DOHH2 (cell line): ENCODE data around the gene PEMT.

Experiments used
- H3F3A ChIP-seq: fragments of 200-600 bp; sonication (generic), shearing (Covaris generic); 2 replicates; pipeline ENCODE4 v1.6.0; 2016; ENCODE audit warnings: antibody characterized with exemption, mild to moderate bottlenecking; ENCODE audit not compliant: control insufficient read depth, insufficient read depth
- H3K27ac ChIP-seq: fragments of 200-600 bp; sonication (generic); 2 replicates; pipeline ENCODE4 v1.5.1; 2014; ENCODE audit warnings: low read depth, mild to moderate bottlenecking, low read length, moderate library complexity
- H3K27me3 ChIP-seq: fragments of 200-600 bp; sonication (generic); 2 replicates; pipeline ENCODE4 v1.6.1; 2014; ENCODE audit warnings: mild to moderate bottlenecking, low read length, mixed read lengths; ENCODE audit not compliant: control insufficient read depth
- H3K36me3 ChIP-seq: fragments of 200-600 bp; sonication (generic); 2 replicates; pipeline ENCODE4 v1.6.1; 2014; ENCODE audit warnings: mild to moderate bottlenecking, low read length, moderate library complexity, mixed read lengths; ENCODE audit not compliant: control insufficient read depth
- H3K4me1 ChIP-seq: fragments of 200-600 bp; sonication (generic); 2 replicates; pipeline ENCODE4 v1.6.1; 2014; ENCODE audit warnings: mild to moderate bottlenecking, low read length, mixed read lengths; ENCODE audit not compliant: control insufficient read depth
- H3K4me2 ChIP-seq: fragments of 200-600 bp; sonication (generic); 2 replicates; pipeline ENCODE4 v1.6.0; 2014; ENCODE audit warnings: mild to moderate bottlenecking, low read length, moderate library complexity
- H3K4me3 ChIP-seq: fragments of 200-600 bp; sonication (generic); 2 replicates; pipeline ENCODE4 v1.5.1; 2014; ENCODE audit warnings: mild to moderate bottlenecking, low read length, mixed read lengths
- H3K79me2 ChIP-seq: fragments of 200-600 bp; sonication (generic); 2 replicates; pipeline ENCODE4 v1.6.1; 2014; ENCODE audit warnings: mild to moderate bottlenecking, low read length, mixed read lengths; ENCODE audit not compliant: control insufficient read depth
- H3K9me2 ChIP-seq: fragments of 200-600 bp; sonication (generic); replicated peaks from 2 replicates; pipeline ENCODE4 v1.6.1; 2014; ENCODE audit warnings: mild to moderate bottlenecking, low read length, mixed read lengths; ENCODE audit not compliant: control insufficient read depth
- H3K9me3 ChIP-seq: fragments of 200-600 bp; sonication (generic); 2 replicates; pipeline ENCODE4 v1.6.1; 2014; ENCODE audit warnings: antibody characterized with exemption, low read length, mixed read lengths; ENCODE audit not compliant: control insufficient read depth, insufficient read depth
- H4K20me1 ChIP-seq: fragments of 200-600 bp; sonication (generic); 2 replicates; pipeline ENCODE4 v1.6.0; 2014; ENCODE audit warnings: low read depth, mild to moderate bottlenecking, antibody characterized with exemption, low read length, moderate library complexity; ENCODE audit not compliant: control insufficient read depth, insufficient read depth
- EZH2phosphoT487 ChIP-seq: fragments of 200-600 bp; sonication (generic); IDR thresholded peaks from 2 replicates; pipeline ENCODE4 v1.6.1; 2017; ENCODE audit warnings: borderline replicate concordance, mild to moderate bottlenecking, antibody characterized with exemption, low read length, moderate library complexity, mixed read lengths
- TF ChIP-seq, protein P1 (sequence below): fragments of 200-600 bp; sonication (generic); IDR thresholded peaks from one replicate; pipeline ENCODE4 v1.5.1; 2014; ENCODE audit warnings: antibody characterized with exemption, mild to moderate bottlenecking, low read depth, low read length; ENCODE audit not compliant: poor library complexity, severe bottlenecking

PEMT gene

GRCh38 chr17:17556671-17557070 lies 34.8 kb downstream of the PEMT start:
- no peaks in the 10 kb centered on the region for H3K9me3 ChIP-seq
- no peaks in the 10 kb centered on the region for H3K36me3 ChIP-seq
- H3K4me2 ChIP-seq, result no peak overlapping the region
- H3K79me2 ChIP-seq, result no peaks in the 10 kb centered on the region
- no peaks in the 10 kb centered on the region for H4K20me1 ChIP-seq
- H3K27ac ChIP-seq, result no peak overlapping the region
- no peaks in the 10 kb centered on the region for H3K27me3 ChIP-seq
- no peak for TF ChIP-seq EZH2phosphoT487
- TF ChIP-seq, protein P1, sequence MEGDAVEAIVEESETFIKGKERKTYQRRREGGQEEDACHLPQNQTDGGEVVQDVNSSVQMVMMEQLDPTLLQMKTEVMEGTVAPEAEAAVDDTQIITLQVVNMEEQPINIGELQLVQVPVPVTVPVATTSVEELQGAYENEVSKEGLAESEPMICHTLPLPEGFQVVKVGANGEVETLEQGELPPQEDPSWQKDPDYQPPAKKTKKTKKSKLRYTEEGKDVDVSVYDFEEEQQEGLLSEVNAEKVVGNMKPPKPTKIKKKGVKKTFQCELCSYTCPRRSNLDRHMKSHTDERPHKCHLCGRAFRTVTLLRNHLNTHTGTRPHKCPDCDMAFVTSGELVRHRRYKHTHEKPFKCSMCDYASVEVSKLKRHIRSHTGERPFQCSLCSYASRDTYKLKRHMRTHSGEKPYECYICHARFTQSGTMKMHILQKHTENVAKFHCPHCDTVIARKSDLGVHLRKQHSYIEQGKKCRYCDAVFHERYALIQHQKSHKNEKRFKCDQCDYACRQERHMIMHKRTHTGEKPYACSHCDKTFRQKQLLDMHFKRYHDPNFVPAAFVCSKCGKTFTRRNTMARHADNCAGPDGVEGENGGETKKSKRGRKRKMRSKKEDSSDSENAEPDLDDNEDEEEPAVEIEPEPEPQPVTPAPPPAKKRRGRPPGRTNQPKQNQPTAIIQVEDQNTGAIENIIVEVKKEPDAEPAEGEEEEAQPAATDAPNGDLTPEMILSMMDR, result no peak
- no peaks in the 10 kb centered on the region for H3K9me2 ChIP-seq
- H3K4me3 ChIP-seq, result no peak overlapping the region
- no peaks in the 10 kb centered on the region for H3F3A ChIP-seq
- no peaks in the 10 kb centered on the region for H3K4me1 ChIP-seq

- Histone ChIP-seq H3K79me2 (no peaks in the 10 kb centered on the region), H3F3A (no peaks in the 10 kb centered on the region), H3K27ac (no peak overlapping the region), H4K20me1 (no peaks in the 10 kb centered on the region), H3K27me3 (no peaks in the 10 kb centered on the region), H3K36me3 (no peaks in the 10 kb centered on the region), H3K4me3 (no peak overlapping the region), H3K9me3 (no peaks in the 10 kb centered on the region), H3K4me2 (no peak overlapping the region), H3K9me2 (no peaks in the 10 kb centered on the region), H3K4me1 (no peaks in the 10 kb centered on the region)
- TF ChIP-seq, protein P1, result no peak
- TF ChIP-seq EZH2phosphoT487, result no peak
Measured at GRCh38 chr17:17555906-17556305, 35.6 kb downstream of the PEMT start.

DNA sequence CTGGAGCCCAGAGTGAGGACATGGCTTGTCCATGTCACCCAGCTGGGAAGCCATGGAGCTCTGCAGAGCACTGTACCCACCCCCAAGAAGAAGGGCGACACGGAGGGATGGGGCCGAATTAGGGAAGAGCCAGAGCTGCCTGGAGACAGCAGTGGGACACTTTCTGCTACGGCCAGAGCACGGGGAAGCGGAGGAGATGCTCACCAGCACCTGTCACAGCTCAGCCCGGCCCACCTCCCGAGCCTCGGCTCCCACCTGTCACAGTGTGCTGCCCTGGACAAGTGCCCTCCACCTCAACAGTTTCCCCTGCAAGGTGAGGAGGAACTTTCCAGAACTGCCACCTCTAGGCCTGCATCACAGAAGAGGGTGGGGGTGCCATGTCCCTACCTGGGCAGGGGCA lies 36.4 kb downstream of the PEMT start:
- Histone ChIP-seq H3K27ac (no peak overlapping the region), H3K9me3 (no peaks in the 10 kb centered on the region), H4K20me1 (no peaks in the 10 kb centered on the region), H3K9me2 (no peaks in the 10 kb centered on the region), H3K36me3 (no peaks in the 10 kb centered on the region), H3K27me3 (no peaks in the 10 kb centered on the region), H3K4me1 (no peaks in the 10 kb centered on the region), H3F3A (no peaks in the 10 kb centered on the region), H3K4me2 (no peak overlapping the region), H3K79me2 (no peaks in the 10 kb centered on the region), H3K4me3 (no peak overlapping the region)
- no peak for TF ChIP-seq EZH2phosphoT487
- TF ChIP-seq, protein P1, result no peak

DNA sequence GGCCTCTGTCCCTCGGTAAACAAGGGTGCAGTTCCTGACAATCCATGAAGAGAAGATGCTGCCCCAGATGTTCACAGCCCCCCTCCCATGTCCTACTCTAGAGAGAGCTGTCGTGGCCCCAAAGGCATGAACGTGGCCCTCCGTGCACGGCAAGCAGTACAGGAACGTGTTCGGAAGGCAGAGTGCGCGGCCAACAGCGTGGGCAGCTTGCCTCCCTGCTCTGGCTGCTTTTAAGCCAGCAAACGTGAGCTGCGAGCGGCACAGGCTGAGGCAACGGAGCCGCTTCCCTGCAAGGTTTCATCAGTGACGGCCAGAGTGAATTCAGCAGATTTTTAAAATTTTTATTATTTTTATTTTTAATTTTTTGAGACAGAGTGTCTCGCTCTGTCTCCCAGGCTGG lies 37.2 kb downstream of the PEMT start:
- Histone ChIP-seq H3F3A (no peaks in the 10 kb centered on the region), H3K9me3 (no peaks in the 10 kb centered on the region), H3K36me3 (no peaks in the 10 kb centered on the region), H4K20me1 (no peaks in the 10 kb centered on the region), H3K4me2 (no peak overlapping the region), H3K9me2 (no peaks in the 10 kb centered on the region), H3K79me2 (no peaks in the 10 kb centered on the region), H3K4me3 (no peak overlapping the region), H3K27ac (no peak overlapping the region), H3K4me1 (no peaks in the 10 kb centered on the region), H3K27me3 (no peaks in the 10 kb centered on the region)
- no peak for TF ChIP-seq EZH2phosphoT487
- TF ChIP-seq, protein P1, result no peak
